Measurements from ENCODE around the gene ANKRD36B.
"Not testable (repeated sequence)": the region's sequence is repeated elsewhere in the genome, so short reads cannot be mapped to it uniquely, and the experiment has no call there.

Gene ANKRD36B

GRCh38 chr2:97589598-97590510 is at the start of gene ANKRD36B:
Gene ANKRD36B (minus strand): TSS chr2:97589877. CDS start chr2:97589685, 192 bp downstream.
- peak; percentile 42 for DNase-seq (ENCODE audit: low read depth)

GRCh38 chr2:97626049-97626430 is 36.4 kb upstream of the ANKRD36B start:
- not testable (repeated sequence) for DNase-seq (ENCODE audit: low read depth)

GRCh38 chr2:97625354-97626048 is 35.8 kb upstream of the ANKRD36B start:
- DNase-seq (ENCODE audit: low read depth) = not testable (repeated sequence)

GRCh38 chr2:97622976-97623375 is 33.3 kb upstream of the ANKRD36B start:
- DNase-seq (ENCODE audit: low read depth) = not testable (repeated sequence)

- not testable (repeated sequence) for DNase-seq (ENCODE audit: low read depth)
Observed at GRCh38 chr2:97620492-97620891, 30.8 kb upstream of the ANKRD36B start.

GRCh38 chr2:97618939-97619827 is 29.5 kb upstream of the ANKRD36B start:
- not testable (repeated sequence) for DNase-seq (ENCODE audit: low read depth)

GRCh38 chr2:97617911-97618310 is 28.2 kb upstream of the ANKRD36B start:
- no peak for DNase-seq (ENCODE audit: low read depth)

- DNase-seq (ENCODE audit: low read depth) = not testable (repeated sequence)
Observed at GRCh38 chr2:97615746-97616145, 26.1 kb upstream of the ANKRD36B start.

GRCh38 chr2:97611895-97612294 is 22.2 kb upstream of the ANKRD36B start:
- not testable (repeated sequence) for DNase-seq (ENCODE audit: low read depth)

GRCh38 chr2:97608745-97609144 is 19.1 kb upstream of the ANKRD36B start:
- DNase-seq (ENCODE audit: low read depth) = not testable (repeated sequence)

- DNase-seq (ENCODE audit: low read depth) = not testable (repeated sequence)
Observed at GRCh38 chr2:97605524-97606339, 16.1 kb upstream of the ANKRD36B start.

- DNase-seq (ENCODE audit: low read depth) = not testable (repeated sequence)
Observed at GRCh38 chr2:97605109-97605508, 15.4 kb upstream of the ANKRD36B start.

- not testable (repeated sequence) for DNase-seq (ENCODE audit: low read depth)
Observed at GRCh38 chr2:97601537-97601936, 11.9 kb upstream of the ANKRD36B start.

- DNase-seq (ENCODE audit: low read depth) = not testable (repeated sequence)
Observed at GRCh38 chr2:97596180-97596579, 6.5 kb upstream of the ANKRD36B start.

- not testable (repeated sequence) for DNase-seq (ENCODE audit: low read depth)
Observed at GRCh38 chr2:97593520-97593919, 3.8 kb upstream of the ANKRD36B start.

- peak; percentile 21 for DNase-seq (ENCODE audit: low read depth)
Observed at GRCh38 chr2:97590515-97591394, 1.1 kb upstream of the ANKRD36B start.

GRCh38 chr2:97589257-97589597 is 450 bp downstream of the ANKRD36B start:
- DNase-seq (ENCODE audit: low read depth) = not testable (repeated sequence)

- DNase-seq (ENCODE audit: low read depth) = not testable (repeated sequence)
Observed at GRCh38 chr2:97565674-97566073, 24.0 kb downstream of the ANKRD36B start.

GRCh38 chr2:97552406-97552805 is 37.3 kb downstream of the ANKRD36B start:
- not testable (repeated sequence) for DNase-seq (ENCODE audit: low read depth)

- DNase-seq (ENCODE audit: low read depth) = not testable (repeated sequence)
Observed at GRCh38 chr2:97550498-97550897, 39.2 kb downstream of the ANKRD36B start.

All from stimulated activated CD8-positive, alpha-beta memory T cell treated with anti-CD3 and anti-CD28 coated beads, Interleukin-7, amount 100 ng/mL, for 24 hours (primary cell).